ENCODE results near the gene GET3. TPM values are rescaled to one million over a fixed set of nuclear protein-coding genes. Genes with fewer than 3 reads are reported as not detected.

Gene GET3
- total and polyA plus RNA-seq, 2 of the 4 experiments (the other 2 are of a cell fraction): 129 to 152 TPM

DNA sequence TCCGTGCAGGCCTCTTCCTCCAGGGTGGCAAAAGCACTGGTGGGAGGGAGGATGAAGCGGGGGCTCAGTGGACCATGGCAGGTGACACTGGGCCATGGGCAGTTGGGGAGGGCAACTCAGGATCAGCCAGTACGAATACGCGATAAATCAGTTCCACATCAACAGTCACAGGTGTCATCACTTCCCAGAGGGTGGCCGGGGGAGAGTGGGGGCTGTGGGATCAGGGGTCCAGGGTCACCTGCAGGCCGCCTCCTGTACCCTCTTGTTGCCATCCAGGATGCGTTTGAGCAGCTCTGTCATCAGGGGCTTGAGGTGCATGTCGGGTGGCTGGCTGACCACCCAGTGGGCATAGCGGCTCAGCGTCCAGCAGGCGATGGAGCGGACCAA lies 31.0 kb upstream of the GET3 start:
- CTCF ChIA-PET: no interaction called here

More for the DNA sequence above, 31.0 kb upstream of the GET3 start:
- H3K27ac ChIP-seq (ENCODE audit: insufficient read depth, low read length): no peak overlapping the region
- H3K4me1 ChIP-seq (ENCODE audit: control insufficient read depth, insufficient read depth, low read length): no peaks in the 10 kb centered on the region
- ATAC-seq (ENCODE audit: low read depth): no peak
- H3K9ac ChIP-seq (ENCODE audit: low read depth, low read length): no peak overlapping the region
- H3K4ac ChIP-seq (ENCODE audit: low read depth, low read length): no peak overlapping the region
- H2AFZ ChIP-seq (replicated peaks; ENCODE audit: low read length, poor library complexity): peak overlapping the region; percentile 21
- H4K20me1 ChIP-seq (ENCODE audit: insufficient read depth, low read length): peaks cover 18% of the 10 kb centered on the region
- H3K23ac ChIP-seq (ENCODE audit: low read depth, low read length): no peak overlapping the region
- no peaks in the 10 kb centered on the region for H3K27me3 ChIP-seq (ENCODE audit: control insufficient read depth, insufficient read depth, low read length)
- POLR2A ChIA-PET (ENCODE audit: unreplicated experiment): no interaction called here
- no peak overlapping the region for H3K56ac ChIP-seq (ENCODE audit: extremely low read depth, insufficient read depth, low read length)
- WGBS, 2 experiments (ENCODE audit: extremely low coverage in 2 of 2, insufficient read length in 1 of 2): 98% methylated on average over 7 of the region's 13 CpGs; no CpG with 5 or more reads in 1 of the 2 experiments
- TF ChIP-seq RCOR1 (IDR thresholded peaks at IDR 0.05; ENCODE audit: insufficient replicate concordance, low read length) (no peak), CEBPB (IDR thresholded peaks at IDR 0.05; ENCODE audit: low read depth, low read length) (no peak), CTCF (conservative IDR thresholded peaks at IDR 0.05; ENCODE audit: low read depth, low read length) (no peak)
- H3K9me3 ChIP-seq (ENCODE audit: control insufficient read depth, insufficient read depth, low read length): no peaks in the 10 kb centered on the region
- dilution Hi-C loops (cut with HindIII; ENCODE audit: low sequenced_read_pairs, unreplicated experiment): no loop called here
- H3K14ac ChIP-seq (replicated peaks; ENCODE audit: low read depth, low read length): no peak overlapping the region
- no peaks in the 10 kb centered on the region for H3K9me1 ChIP-seq (ENCODE audit: insufficient read depth, low read length)
- no peak overlapping the region for H4K5ac ChIP-seq (ENCODE audit: low read depth, low read length)
- in situ Hi-C loops (cut with MboI; ENCODE audit: low sequenced_read_pairs): no loop called here
- no peak overlapping the region for H2BK120ac ChIP-seq (ENCODE audit: low read depth, low read length)
- no peak overlapping the region for H2BK5ac ChIP-seq (ENCODE audit: low read depth, low read length, poor library complexity, severe bottlenecking)
- no peak overlapping the region for H2BK15ac ChIP-seq (ENCODE audit: low read depth, low read length)
- H2AK5ac ChIP-seq (ENCODE audit: low read depth, low read length): no peak overlapping the region
- BruUV-seq (replicated peaks): no TSS peak
- no peak overlapping the region for H4K8ac ChIP-seq (ENCODE audit: low read depth in 2 of 2, low read length in 2 of 2)
- H3K4me3 ChIP-seq (ENCODE audit: insufficient read depth, low read depth, low read length): no peak overlapping the region
- H3K4me2 ChIP-seq (ENCODE audit: low read depth, low read length): no peak overlapping the region
- no peak overlapping the region for H3K18ac ChIP-seq (ENCODE audit: low read depth, low read length)
- peaks cover 76% of the 10 kb centered on the region for H3K36me3 ChIP-seq (ENCODE audit: control insufficient read depth, insufficient read depth, low read length)
- DNase-seq: no peak
- H3K79me1 ChIP-seq (ENCODE audit: low read depth in 1 of 2, low read length in 2 of 2): peaks cover 15 to 30% of the 10 kb centered on the region in 2 experiments
- no peak overlapping the region for H4K91ac ChIP-seq (ENCODE audit: insufficient read depth, low read depth, low read length)
- no peak overlapping the region for H2BK20ac ChIP-seq (ENCODE audit: low read depth, low read length)
- intact Hi-C loops (cut with micrococcal nuclease): no loop called here
- H2AK9ac ChIP-seq (replicated peaks; ENCODE audit: low read depth, low read length, poor library complexity): no peak overlapping the region
